SK-N-SH (cell line): ENCODE results near the gene NPS. TPM values are rescaled to one million over a fixed set of nuclear protein-coding genes. Genes with fewer than 3 reads are reported as not detected.

Experiments
- CTCF ChIA-PET: fragments of 300-600, 350-600 bp; formaldehyde crosslinking; extraction: SDS; loops from one replicate; lab custom pipeline; 2021; lab: Yijun Ruan, JAX
- POLR2A ChIA-PET: fragments of 350-600 bp; sonication (Branson Sonifier 250); formaldehyde crosslinking; extraction: SDS; loops from one replicate; lab custom pipeline; 2020; ENCODE audit warnings: antibody characterized with exemption, inconsistent platforms; lab: Yijun Ruan, JAX
- DNase-seq: peaks from one replicate; pipeline ENCODE4 v3.0.0; 2012
- H2AFZ ChIP-seq: fragments of 200-600 bp; sonication (generic); 2 replicates; pipeline ENCODE4 v1.8.1; 2016; ENCODE audit warnings: antibody characterized with exemption, mild to moderate bottlenecking, low read depth
- H3F3A ChIP-seq: fragments of 200-600 bp; sonication (generic); replicated peaks from 2 replicates; pipeline ENCODE3; 2016; ENCODE audit warnings: antibody characterized with exemption, mild to moderate bottlenecking; ENCODE audit not compliant: insufficient read depth
- H3K27ac ChIP-seq, 2 experiments: fragments of 200-500 bp in 1 of 2; fragments of 200-600 bp in 1 of 2; sonication (Bioruptor generic) in 1 of 2; sonication (generic), shearing (Covaris generic) in 1 of 2; 2 replicates each; pipeline versions ENCODE4 v1.5.1 to v1.6.1; 2014 to 2016; ENCODE audit warnings: low read depth in 2 of 2, inconsistent platforms in 1 of 2, low read length in 1 of 2, mild to moderate bottlenecking in 1 of 2, mixed read lengths in 1 of 2
- H3K27me3 ChIP-seq: fragments of 200-600 bp; sonication (generic), shearing (Covaris generic); 2 replicates; pipeline ENCODE4 v1.6.1; 2016; ENCODE audit warnings: mixed run types; ENCODE audit not compliant: insufficient read depth
- H3K36me3 ChIP-seq, 2 experiments: fragments of 200-500 bp in 1 of 2; fragments of 200-600 bp in 1 of 2; sonication (Bioruptor generic) in 1 of 2; sonication (generic) in 1 of 2; replicated peaks in 1 of 2; 2 replicates each; pipeline versions ENCODE3 to v1.5.1; 2014 to 2016; ENCODE audit warnings: low read length in 1 of 2, mild to moderate bottlenecking in 1 of 2; ENCODE audit not compliant: insufficient read depth in 2 of 2, control insufficient read depth in 1 of 2
- H3K4me1 ChIP-seq, 2 experiments: fragments of 200-500 bp in 1 of 2; fragments of 200-600 bp in 1 of 2; sonication (Bioruptor generic) in 1 of 2; sonication (generic), shearing (Covaris generic) in 1 of 2; 2 replicates each; pipeline versions ENCODE4 v1.5.1 to v1.6.1; 2014 to 2016; ENCODE audit warnings: low read depth in 1 of 2, low read length in 1 of 2, mixed run types in 1 of 2; ENCODE audit not compliant: insufficient read depth in 2 of 2, control insufficient read depth in 1 of 2
- H3K4me2 ChIP-seq: fragments of 200-600 bp; sonication (generic), shearing (Covaris generic); 2 replicates; pipeline ENCODE4 v1.6.1; 2017; ENCODE audit warnings: mixed run types
- H3K4me3 ChIP-seq, 2 experiments: fragments of 200-500 bp in 1 of 2; fragments of 200-600 bp in 1 of 2; sonication (Bioruptor generic) in 1 of 2; sonication (generic), shearing (Covaris generic) in 1 of 2; 2 replicates each; pipeline versions ENCODE4 v1.5.1 to v1.8.1; 2014 to 2016; ENCODE audit warnings: low read depth in 2 of 2, inconsistent platforms in 1 of 2, low read length in 1 of 2, mild to moderate bottlenecking in 1 of 2, mixed read lengths in 1 of 2, moderate library complexity in 1 of 2
- H3K79me2 ChIP-seq: fragments of 200-600 bp; sonication (generic); 2 replicates; pipeline ENCODE4 v1.8.1; 2017; ENCODE audit warnings: mild to moderate bottlenecking; ENCODE audit not compliant: insufficient read depth
- H3K9ac ChIP-seq: fragments of 200-600 bp; sonication (generic); 2 replicates; pipeline ENCODE4 v1.6.1; 2017; ENCODE audit warnings: mixed run types
- H3K9me2 ChIP-seq: fragments of 200-600 bp; sonication (generic); 2 replicates; pipeline ENCODE4 v1.6.1; 2017; ENCODE audit warnings: mixed run types
- H3K9me3 ChIP-seq: fragments of 200-600 bp; sonication (generic); 2 replicates; pipeline ENCODE4 v1.6.1; 2017; ENCODE audit warnings: mixed run types, mild to moderate bottlenecking, moderate library complexity
- H4K20me1 ChIP-seq: fragments of 200-600 bp; sonication (generic); 2 replicates; pipeline ENCODE4 v1.6.1; 2017; ENCODE audit warnings: mild to moderate bottlenecking, mixed run types; ENCODE audit not compliant: insufficient read depth
- ELF1 ChIP-seq: IDR thresholded peaks from 2 replicates; pipeline ENCODE4 v1.4.0; 2012
- FOSL2 ChIP-seq: IDR thresholded peaks from 2 replicates; pipeline ENCODE4 v1.4.0; 2012; ENCODE audit warnings: low read depth, mild to moderate bottlenecking, moderate library complexity, borderline replicate concordance
- FOXJ3 ChIP-seq: sonication (generic); formaldehyde crosslinking; IDR thresholded peaks from 2 replicates; pipeline ENCODE4 v1.5.1; 2020; ENCODE audit warnings: mild to moderate bottlenecking, missing genetic modification reagents
- GATA2 ChIP-seq: sonication (generic); formaldehyde crosslinking; IDR thresholded peaks from 2 replicates; pipeline ENCODE4 v1.5.0; 2020; ENCODE audit warnings: mild to moderate bottlenecking, missing genetic modification reagents
- JUND ChIP-seq: IDR thresholded peaks from 2 replicates; pipeline ENCODE4 v1.4.0; 2012
- MAX ChIP-seq: IDR thresholded peaks from 2 replicates; pipeline ENCODE4 v1.4.0; 2012; ENCODE audit warnings: low read depth
- NFIC ChIP-seq: IDR thresholded peaks from 2 replicates; pipeline ENCODE4 v1.4.0; 2012; ENCODE audit warnings: borderline replicate concordance
- PBX3 ChIP-seq: IDR thresholded peaks from 2 replicates; pipeline ENCODE4; 2012
- RAD21 ChIP-seq: IDR thresholded peaks from 2 replicates; pipeline ENCODE4 v1.6.1; 2012; ENCODE audit warnings: mild to moderate bottlenecking, low read length
- REST ChIP-seq: IDR thresholded peaks from 2 replicates; pipeline ENCODE4 v1.6.1; 2012; ENCODE audit warnings: mild to moderate bottlenecking, low read depth, low read length, moderate library complexity
- RXRA ChIP-seq: IDR thresholded peaks from 2 replicates; pipeline ENCODE4 v1.4.0; 2012; ENCODE audit warnings: low read depth, mild to moderate bottlenecking, borderline replicate concordance
- SIN3A ChIP-seq: IDR thresholded peaks from 2 replicates; pipeline ENCODE4 v1.6.1; 2012; ENCODE audit warnings: low read depth, mild to moderate bottlenecking, low read length, moderate library complexity, borderline replicate concordance
- TAF1 ChIP-seq: IDR thresholded peaks from 2 replicates; pipeline ENCODE4 v1.6.1; 2012; ENCODE audit warnings: low read depth, mild to moderate bottlenecking, low read length, moderate library complexity, borderline replicate concordance
- TEAD4 ChIP-seq: IDR thresholded peaks from 2 replicates; pipeline ENCODE4 v1.4.0; 2012; ENCODE audit warnings: mild to moderate bottlenecking, borderline replicate concordance; ENCODE audit not compliant: insufficient read depth
- USF2 ChIP-seq: fragments of 150-350 bp; IDR thresholded peaks from 2 replicates; pipeline ENCODE4 v1.6.1; 2017; ENCODE audit warnings: antibody characterized with exemption, low read length, low read depth, borderline replicate concordance
- ZBTB33 ChIP-seq: IDR thresholded peaks from 2 replicates; pipeline ENCODE4 v1.4.0; 2012; ENCODE audit warnings: low read depth, borderline replicate concordance
- WGBS: methylation state at CpG from one replicate; pipeline ENCODE4 v1.1.6; 2017; ENCODE audit warnings: low lambda C conversion rate; 5-methylcytosine and 5-hydroxymethylcytosine counted together
- polyA plus RNA-seq, 3 experiments: library from polyadenylated mRNA; depleted of rRNA; stranded (reverse); fragments of >200 nt; gene quantifications; 2 replicates each; pipeline ENCODE4 v1.2.3, GENCODE V29; 2012

NPS gene
- polyA plus RNA-seq, 1 of the 3 experiments (the other 2 are of a cell fraction), result not detected

GRCh38 chr10:127537924-127538323 is 11.2 kb upstream of the NPS start:
- H3F3A ChIP-seq, result no peaks in the 10 kb centered on the region
- no peak overlapping the region for H3K4me3 ChIP-seq
- H3K4me1 ChIP-seq, result no peaks in the 10 kb centered on the region

GRCh38 chr10:127548022-127548421 is 1.1 kb upstream of the NPS start:
- Histone ChIP-seq H4K20me1 (no peaks in the 10 kb centered on the region), H2AFZ (no peak overlapping the region), H3K4me1 (no peaks in the 10 kb centered on the region), H3K4me2 (no peak overlapping the region), H3K36me3 (no peaks in the 10 kb centered on the region), H3K9me3 (0 out of 2 replicates have a peak, but pooled peaks cover 8% of the 10 kb centered on the region), H3K27me3 (no peaks in the 10 kb centered on the region), H3K4me3 (no peak overlapping the region), H3K27ac (no peak overlapping the region), H3K9me2 (no peaks in the 10 kb centered on the region), H3K79me2 (no peaks in the 10 kb centered on the region), H3F3A (no peaks in the 10 kb centered on the region), H3K9ac (no peak overlapping the region)
- no peak for DNase-seq
- WGBS, result 10% methylated on average over 3 of the region's 3 CpGs
- no peak for TF ChIP-seq FOXJ3 (CRISPR knock-in tag)
- no peak for TF ChIP-seq TEAD4
- no peak for TF ChIP-seq SIN3A
- TF ChIP-seq USF2, result no peak
- TF ChIP-seq TAF1, result no peak
- no peak for TF ChIP-seq FOSL2
- TF ChIP-seq JUND, result no peak
- TF ChIP-seq ZBTB33, result no peak
- TF ChIP-seq PBX3, result no peak
- TF ChIP-seq ELF1, result no peak
- TF ChIP-seq GATA2, result no peak
- TF ChIP-seq MAX, result no peak
- no peak for TF ChIP-seq REST
- no peak for TF ChIP-seq RAD21
- TF ChIP-seq RXRA, result no peak
- ChIA-PET CTCF (no interaction called here), POLR2A (no interaction called here)

More at GRCh38 chr10:127537924-127538323, 11.2 kb upstream of the NPS start:
- ChIA-PET POLR2A (no interaction called here), CTCF (no interaction called here)
- no peak overlapping the region for H3K9ac ChIP-seq
- no peak for TF ChIP-seq NFIC
- no peaks in the 10 kb centered on the region for H4K20me1 ChIP-seq
- no peak overlapping the region for H3K4me2 ChIP-seq
- H3K27ac ChIP-seq, result no peak overlapping the region
- H3K9me3 ChIP-seq, result no peaks in the 10 kb centered on the region
- no peaks in the 10 kb centered on the region for H3K9me2 ChIP-seq
- no peaks in the 10 kb centered on the region for H3K79me2 ChIP-seq
- no peak for DNase-seq
- no peaks in the 10 kb centered on the region for H3K27me3 ChIP-seq
- WGBS, result 20% methylated on average over 8 of the region's 8 CpGs
- no peak overlapping the region for H2AFZ ChIP-seq
- no peaks in the 10 kb centered on the region for H3K36me3 ChIP-seq
